HG02642 (cell line): ENCODE measurements around the gene ADAT1.

ENCODE experiments used
- ATAC-seq: cut with Tn5 transposase; IDR thresholded peaks from one replicate; pipeline ENCODE4 v1.9.1; 2021; ENCODE audit warnings: mild to moderate bottlenecking; ENCODE audit not compliant: unreplicated experiment, poor library complexity

ADAT1 gene

GRCh38 chr16:75622761-75623605 is at the start of gene ADAT1:
TSS of gene ADAT1 (minus strand) at chr16:75623281. CDS start at chr16:75620799, 2,482 bp downstream.
- ATAC-seq = peak; percentile 96

- no peak for ATAC-seq
These were observed 44.4 kb upstream of the ADAT1 start for GRCh38 chr16:75667503-75667902.

GRCh38 chr16:75660726-75661302 is 37.7 kb upstream of the ADAT1 start:
- no peak for ATAC-seq

GRCh38 chr16:75660321-75660720 is 37.2 kb upstream of the ADAT1 start:
- ATAC-seq = no peak

- ATAC-seq = no peak
These were observed 35.1 kb upstream of the ADAT1 start for GRCh38 chr16:75658175-75658574.

GRCh38 chr16:75653922-75654321 is 30.8 kb upstream of the ADAT1 start:
- no peak for ATAC-seq

- peak; percentile 43 for ATAC-seq
These were observed 25.4 kb upstream of the ADAT1 start for GRCh38 chr16:75648265-75649076.

GRCh38 chr16:75647492-75648264 is 24.6 kb upstream of the ADAT1 start, which contains the start of the genes KARS1 and TERF2IP:
TSS of gene KARS1 (minus strand) at chr16:75647665. CDS start at chr16:75647639, 26 bp downstream.
TSS of gene TERF2IP (plus strand) at chr16:75647773. CDS start at chr16:75647883, 110 bp downstream.
- ATAC-seq = peak; percentile 88

- peak; percentile 20 for ATAC-seq
These were observed 24.0 kb upstream of the ADAT1 start for GRCh38 chr16:75647112-75647491.

GRCh38 chr16:75644240-75645012 is 21.3 kb upstream of the ADAT1 start:
- no peak for ATAC-seq

GRCh38 chr16:75640598-75640997 is 17.5 kb upstream of the ADAT1 start:
- ATAC-seq = no peak

GRCh38 chr16:75635036-75635435 is 12.0 kb upstream of the ADAT1 start:
- no peak for ATAC-seq

- no peak for ATAC-seq
These were observed 9.8 kb upstream of the ADAT1 start for GRCh38 chr16:75632857-75633256.

GRCh38 chr16:75630052-75630451 is 7.0 kb upstream of the ADAT1 start:
- no peak for ATAC-seq

GRCh38 chr16:75629132-75629531 is 6.1 kb upstream of the ADAT1 start:
- ATAC-seq = no peak

GRCh38 chr16:75628351-75628750 is 5.3 kb upstream of the ADAT1 start:
- no peak for ATAC-seq

- ATAC-seq = no peak
These were observed 4.8 kb upstream of the ADAT1 start for GRCh38 chr16:75627851-75628250.

GRCh38 chr16:75626806-75627205 is 3.7 kb upstream of the ADAT1 start:
- no peak for ATAC-seq

GRCh38 chr16:75624921-75625334 is 1.8 kb upstream of the ADAT1 start:
- ATAC-seq = no peak
